Heart left ventricle (tissue), 16 donors: Measurements from ENCODE around the gene NOL9. TPM values are rescaled to one million over a fixed set of nuclear protein-coding genes. Genes with fewer than 3 reads are reported as not detected.

Experiments used
- ATAC-seq, 4 donors: fragments of 200-7000 bp; cut with Tn5 transposase; one replicate each; pipeline ENCODE4 v1.9.1; 2020 to 2022; ENCODE audit warnings: moderate library complexity in 4 of 4, mild to moderate bottlenecking in 3 of 4, moderate number of reproducible peaks in 1 of 4
- DNase-seq, 5 donors: peaks; one replicate each; pipeline ENCODE4 v3.0.0-alpha.2; 2020
- H3K27ac ChIP-seq, 12 donors: fragments of 200-600 bp; sonication (generic) in 4 of 12; one replicate each; pipeline versions ENCODE4 v1.5.0 to v1.8.0; 2016 to 2022; ENCODE audit warnings: mild to moderate bottlenecking in 2 of 12
- H3K27me3 ChIP-seq, 9 donors: fragments of 200-600 bp; sonication (generic) in 2 of 9; one replicate each; pipeline versions ENCODE4 v1.5.1 to v1.8.0; 2016 to 2022; ENCODE audit warnings: mild to moderate bottlenecking in 3 of 9
- H3K36me3 ChIP-seq, 9 donors: fragments of 200-600 bp; sonication (generic) in 2 of 9; one replicate each; pipeline versions ENCODE4 v1.5.0 to v1.8.0; 2018 to 2022; ENCODE audit warnings: mild to moderate bottlenecking in 2 of 9
- H3K4me1 ChIP-seq, 12 donors: fragments of 200-600 bp; sonication (generic) in 4 of 12; one replicate each; pipeline versions ENCODE4 v1.5.0 to v1.8.0; 2016 to 2022; ENCODE audit warnings: mild to moderate bottlenecking in 3 of 12
- H3K4me3 ChIP-seq, 12 donors: fragments of 200-600 bp; sonication (generic) in 4 of 12; one replicate each; pipeline versions ENCODE4 v1.5.0 to v1.8.0; 2017 to 2022; ENCODE audit warnings: mild to moderate bottlenecking in 9 of 12, moderate library complexity in 4 of 12
- H3K9me3 ChIP-seq, 12 donors: fragments of 200-600 bp; sonication (generic) in 4 of 12; one replicate each; pipeline versions ENCODE4 v1.5.0 to v1.8.0; 2016 to 2022; ENCODE audit warnings: mild to moderate bottlenecking in 1 of 12
- CTCF ChIP-seq, 12 donors: fragments of 200-600 bp; sonication (generic) in 4 of 12; IDR thresholded peaks; one replicate each; pipeline versions ENCODE4 v1.5.0 to v1.8.0; 2018 to 2022; ENCODE audit warnings: antibody characterized with exemption in 12 of 12, mild to moderate bottlenecking in 5 of 12
- POLR2A ChIP-seq, 2 donors: fragments of 450-650 bp; IDR thresholded peaks; one replicate each; pipeline ENCODE4 v1.6.1; 2017; ENCODE audit warnings: antibody characterized with exemption in 2 of 2, mild to moderate bottlenecking in 2 of 2, moderate library complexity in 2 of 2
- WGBS, 4 donors: extraction: QIAGEN DNeasy Blood & Tissue Kit in 2 of 4; methylation state at CpG; one replicate each; pipeline versions ENCODE4 v1.1.5 to v1.1.7; 2013 to 2018; 5-methylcytosine and 5-hydroxymethylcytosine counted together
- intact Hi-C, 10 donors: fragments of 100-400 bp; cut with DNase I; formaldehyde crosslinking; loops; one replicate each; pipeline versions ENCODE4 v1.11.1 to v1.14.2; 2022
- polyA plus RNA-seq, 2 donors: library from polyadenylated mRNA; stranded (reverse); fragments of 200-250 nt; gene quantifications; one replicate each; pipeline ENCODE4 v1.2.3, GENCODE V29; 2013
- total RNA-seq, 9 donors: library from RNA; depleted of rRNA in 2 of 9; stranded (reverse); fragments of >200 nt in 2 of 9; fragmentation: NEBNext Ultra II Directional in 3 of 9; extraction: Animal tissue kit (Norgen Biotek cat#: 25700) in 3 of 9; gene quantifications; one replicate each; pipeline versions ENCODE4 v1.1.0 to v1.2.4, GENCODE V29; 2016 to 2023
- donor health status: ischemic (EF 13 %, LVEDD 7.1; RV severe dilation, severe dysfunction).
- donor health status: healthy with polysubstance abuse.
- donor health status: DM: no; HTN: yes; CAD: no.
- donor health status: DM: no; HTN: no; CAD: no.
- donor health status: ischemic (EF 25% LVEDD 6.9; RV normal size, moderate dysfunction).
- donor health status: ischemic (EF 25% LVEDD 5.7; RV mildly dilated, moderate dysfunction).
- donor health status: healthy.
- donor health status: DM: yes; HTN: yes; CAD: no.
- donor health status: ischemic (EF 35%, LVEDD 5.7; RV mildly dilated, moderate dysfunction).
- donor health status: nonischemic (EF 11% LVEDD 7.7; RV severe dilation, severe dysfunction).
- donor health status: DM: yes; HTN: yes; CAD: no.
- donor health status: PGD.
- donor health status: ischemic (EF 29% LVEDD 5.4; RV normal size, mild dysfunction).
- donor health status: nonischemic (EF 23%, LVEDD 6.1; RV moderate dilation, normal function).

Gene NOL9
- total and polyA plus RNA-seq, 11 donors, result 5.7 to 20.6 (median 15.4) TPM

- peaks cover 0 to 85% (median 51%) of the 10 kb centered on the region in 9 donors for H3K36me3 ChIP-seq
- H3K4me3 ChIP-seq, result no peak overlapping the region
- TF ChIP-seq CTCF (IDR thresholded peaks at IDR 0.05) (no peak), POLR2A (IDR thresholded peaks at IDR 0.05) (no peak)
- intact Hi-C loops, result no loop called here
- H3K27me3 ChIP-seq, result no peaks in the 10 kb centered on the region
- no peak overlapping the region for H3K27ac ChIP-seq
- no peaks in the 10 kb centered on the region for H3K9me3 ChIP-seq
- ATAC-seq (no peak), DNase-seq (no peak)
- WGBS, 4 donors, result 83 to 91% (median 90%) methylated on average over 7 of the region's 7 CpGs
- H3K4me1 ChIP-seq, result peaks cover 0 to 6% (median 0%) of the 10 kb centered on the region in 12 donors
These were observed 82.3 kb downstream of the NOL9 start for GRCh38 chr1:6471970-6472368.

Other genes with a start within 250 kb of the NOL9 start
- gene ACOT7, start 160.7 kb downstream of the NOL9 start, total RNA-seq, result 10 to 100 TPM in 7 of 9 donors, 1 to 10 TPM in 2; 5.7 to 34.0 (median 12.6) TPM
- 10 to 100 TPM in 1 of 2 donors, 1 to 10 TPM in 1; 6.2 to 38.9 TPM for gene ACOT7, start 160.7 kb downstream of the NOL9 start, polyA plus RNA-seq
- under 1 TPM in 1 of 9 donors, not detected in 8; 0.14 TPM for gene HES2, start 134.6 kb downstream of the NOL9 start, total RNA-seq
- gene HES2, start 134.6 kb downstream of the NOL9 start, polyA plus RNA-seq, result under 1 TPM; 0.04 to 0.12 TPM
- gene ESPN, start 129.7 kb downstream of the NOL9 start, total RNA-seq, result 1 to 10 TPM in 1 of 9 donors, under 1 TPM in 3, not detected in 5; 0.15 to 1.3 (median 0.42) TPM
- gene ESPN, start 129.7 kb downstream of the NOL9 start, polyA plus RNA-seq, result under 1 TPM in 1 of 2 donors, not detected in 1; 0.10 TPM
- 10 to 100 TPM in 3 of 9 donors, 1 to 10 TPM in 6; 5.2 to 11.6 (median 9.3) TPM for gene TNFRSF25, start 88.3 kb downstream of the NOL9 start, total RNA-seq
- 10 to 100 TPM in 1 of 2 donors, 1 to 10 TPM in 1; 4.7 to 17.5 TPM for gene TNFRSF25, start 88.3 kb downstream of the NOL9 start, polyA plus RNA-seq
- 10 to 100 TPM; 10.8 to 20.2 (median 15.2) TPM for gene PLEKHG5, start 62.8 kb downstream of the NOL9 start, total RNA-seq
- 10 to 100 TPM in 1 of 2 donors, 1 to 10 TPM in 1; 7.2 to 18.5 TPM for gene PLEKHG5, start 62.8 kb downstream of the NOL9 start, polyA plus RNA-seq
- not detected for gene TAS1R1, start 794 bp upstream of the NOL9 start, total RNA-seq
- gene TAS1R1, start 794 bp upstream of the NOL9 start, polyA plus RNA-seq, result not detected
- 10 to 100 TPM in 7 of 9 donors, 1 to 10 TPM in 2; 6.4 to 23.1 (median 11.8) TPM for gene ZBTB48, start 25.5 kb upstream of the NOL9 start, total RNA-seq
- 10 to 100 TPM; 12.4 to 17.0 TPM for gene ZBTB48, start 25.5 kb upstream of the NOL9 start, polyA plus RNA-seq
- 100 to 1,000 TPM in 1 of 9 donors, 10 to 100 TPM in 8; 38.7 to 179 (median 65.4) TPM for gene KLHL21, start 48.4 kb upstream of the NOL9 start, total RNA-seq
- gene KLHL21, start 48.4 kb upstream of the NOL9 start, polyA plus RNA-seq, result 10 to 100 TPM; 28.6 to 47.8 TPM
- gene PHF13, start 59.2 kb upstream of the NOL9 start, total RNA-seq, result 10 to 100 TPM in 2 of 9 donors, 1 to 10 TPM in 7; 3.5 to 11.2 (median 7.9) TPM
- gene PHF13, start 59.2 kb upstream of the NOL9 start, polyA plus RNA-seq, result 1 to 10 TPM; 2.9 to 7.3 TPM
- 10 to 100 TPM in 7 of 9 donors, 1 to 10 TPM in 2; 7.5 to 20.7 (median 12.1) TPM for gene THAP3, start 70.4 kb upstream of the NOL9 start, total RNA-seq
- gene THAP3, start 70.4 kb upstream of the NOL9 start, polyA plus RNA-seq, result 10 to 100 TPM; 21.7 to 22.1 TPM
- gene DNAJC11, start 147.3 kb upstream of the NOL9 start, total RNA-seq, result 10 to 100 TPM; 42.4 to 67.4 (median 61.2) TPM
- gene DNAJC11, start 147.3 kb upstream of the NOL9 start, polyA plus RNA-seq, result 10 to 100 TPM; 45.1 to 47.8 TPM
- gene CAMTA1, start 230.9 kb upstream of the NOL9 start, total RNA-seq, result 100 to 1,000 TPM; 114 to 154 (median 136) TPM
- gene CAMTA1, start 230.9 kb upstream of the NOL9 start, polyA plus RNA-seq, result 100 to 1,000 TPM; 191 to 303 TPM